Pancreas (tissue), 10 donors: ENCODE data around the gene RASL11B. TPM values are rescaled to one million over a fixed set of nuclear protein-coding genes. Genes with fewer than 3 reads are reported as not detected.

Source experiments
- ATAC-seq, 4 donors: fragments of 200-7000 bp; cut with Tn5 transposase; one replicate each; pipeline versions ENCODE4 v1.8.0 to v1.9.1; 2020; ENCODE audit warnings: mild to moderate bottlenecking in 4 of 4, moderate library complexity in 4 of 4
- DNase-seq, 6 donors: peaks; one replicate each; pipeline ENCODE4 v3.0.0-alpha.2; 2020
- FAIRE-seq: peaks from 2 replicates; lab custom pipeline; 2012; peaks lifted over from hg19 to GRCh38; lab: Jason Lieb, UNC
- H3K27ac ChIP-seq, 4 donors: fragments of 200-600 bp; sonication (generic); 1 replicate in 3 of 4; 2 replicates in 1 of 4; pipeline versions ENCODE4 v1.5.0 to v1.8.0; 2020
- H3K27me3 ChIP-seq, 4 donors: fragments of 200-600 bp; one replicate each; pipeline ENCODE4 v1.8.0; 2021
- H3K36me3 ChIP-seq, 3 donors: fragments of 200-600 bp; sonication (generic) in 1 of 3; one replicate each; pipeline versions ENCODE4 v1.5.0 to v1.8.0; 2020 to 2021
- H3K4me1 ChIP-seq, 3 donors: fragments of 200-600 bp; one replicate each; pipeline ENCODE4 v1.8.0; 2021
- H3K4me3 ChIP-seq, 4 donors: fragments of 200-600 bp; sonication (generic) in 2 of 4; one replicate each; pipeline versions ENCODE4 v1.5.0 to v1.8.0; 2020 to 2021
- H3K9me3 ChIP-seq, 4 donors: fragments of 200-600 bp; one replicate each; pipeline ENCODE4 v1.8.0; 2021
- WGBS, 2 donors: extraction: QIAGEN DNeasy Blood & Tissue Kit; methylation state at CpG; one replicate each; pipeline ENCODE4 v1.1.7; 2013; 5-methylcytosine and 5-hydroxymethylcytosine counted together
- intact Hi-C, 3 donors: fragments of 100-400 bp; cut with DNase I; formaldehyde crosslinking; loops; one replicate each; pipeline versions ENCODE4 v1.11.1 to v1.14.2; 2022
- polyA plus RNA-seq, 2 donors: library from polyadenylated mRNA; stranded (reverse); fragments of 200-250 nt; gene quantifications; one replicate each; pipeline ENCODE4 v1.2.3, GENCODE V29; 2013
- total RNA-seq, 6 donors: library from RNA; stranded (reverse); fragmentation: NEBNext Ultra II Directional in 4 of 6; extraction: Animal tissue kit (Norgen Biotek cat#: 25700) in 4 of 6; gene quantifications; one replicate each; pipeline versions ENCODE4 v1.2.1 to v1.2.4, GENCODE V29; 2021 to 2023
- TF ChIP-seq, protein P1 (sequence below), 4 donors: fragments of 200-600 bp; sonication (generic) in 3 of 4; IDR thresholded peaks; one replicate each; pipeline versions ENCODE4 v1.5.0 to v1.8.0; 2021; ENCODE audit warnings: antibody characterized with exemption in 4 of 4
- donor health status: healthy with polysubstance abuse.
- donor health status: DM: no; HTN: no; CAD: no; lungs with moderate emphysema.
- donor health status: DM: no; HTN: no; CAD: no.
- donor health status: control.
- donor health status: control.
- donor health status: Bipolar disorder and iron deficiency.
- donor health status: DM: yes; HTN: yes; CAD: no.
- donor health status: DM: no; HTN: no; CAD: no.
- donor health status: DM: no; HTN: no; CAD: no.
- donor health status: DM: yes; HTN: yes; CAD: no.

The RASL11B gene
- total and polyA plus RNA-seq, 8 donors, result 0.19 to 2.3 (median 0.66) TPM; not detected in 1

DNA sequence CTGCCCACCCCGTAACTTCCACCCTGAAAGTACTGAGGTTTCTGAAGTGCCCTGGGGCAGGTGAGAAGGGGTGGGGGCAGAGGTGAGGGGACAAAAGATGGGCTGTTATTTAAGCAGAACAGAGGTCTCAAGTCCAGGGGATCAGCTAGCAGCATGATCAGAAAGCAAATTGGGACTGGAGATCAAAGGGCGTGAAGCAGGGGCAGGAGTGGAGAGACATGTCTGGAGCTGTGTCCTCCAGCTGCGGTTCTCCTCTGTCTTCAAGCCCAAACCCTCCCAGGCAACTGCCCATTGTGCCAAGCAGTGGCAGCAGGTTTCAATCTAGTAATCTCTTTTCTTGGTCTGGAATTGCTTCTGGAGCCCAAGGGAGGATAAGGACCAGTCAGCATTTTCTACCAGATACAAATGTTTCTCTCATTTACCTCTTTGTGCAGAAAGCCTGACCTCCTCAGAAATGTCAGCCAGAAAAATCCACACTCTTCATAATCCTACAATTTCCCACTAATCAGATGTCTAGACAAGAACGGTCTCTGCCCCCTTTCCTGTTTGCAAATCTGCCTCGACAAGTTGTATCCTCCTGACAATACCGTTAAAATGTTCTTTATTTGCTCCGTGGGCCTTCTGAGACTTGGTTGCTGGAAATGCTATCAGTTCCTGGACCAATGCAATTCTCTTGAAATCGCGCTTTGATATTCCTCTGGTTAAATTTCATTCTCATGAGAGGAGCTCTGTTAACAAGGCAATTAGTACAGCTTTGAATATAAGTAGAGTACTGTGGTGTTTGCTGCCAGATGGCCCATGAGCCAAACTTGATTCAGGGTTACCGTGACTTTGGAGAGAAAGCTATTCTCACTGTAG lies 23.2 kb upstream of the RASL11B start:
- no peaks in the 10 kb centered on the region for H3K9me3 ChIP-seq
- H3K27ac ChIP-seq, result no peak overlapping the region
- no peak for DNase-seq
- H3K36me3 ChIP-seq, result no peaks in the 10 kb centered on the region
- H3K4me1 ChIP-seq, result peaks cover 0 to 7% (median 0%) of the 10 kb centered on the region in 3 donors
- 78 to 86% methylated on average over 10 of the region's 10 CpGs for WGBS, 2 donors
- no peak for FAIRE-seq
- no peaks in the 10 kb centered on the region for H3K27me3 ChIP-seq
- no peak for ATAC-seq
- TF ChIP-seq, protein P1, sequence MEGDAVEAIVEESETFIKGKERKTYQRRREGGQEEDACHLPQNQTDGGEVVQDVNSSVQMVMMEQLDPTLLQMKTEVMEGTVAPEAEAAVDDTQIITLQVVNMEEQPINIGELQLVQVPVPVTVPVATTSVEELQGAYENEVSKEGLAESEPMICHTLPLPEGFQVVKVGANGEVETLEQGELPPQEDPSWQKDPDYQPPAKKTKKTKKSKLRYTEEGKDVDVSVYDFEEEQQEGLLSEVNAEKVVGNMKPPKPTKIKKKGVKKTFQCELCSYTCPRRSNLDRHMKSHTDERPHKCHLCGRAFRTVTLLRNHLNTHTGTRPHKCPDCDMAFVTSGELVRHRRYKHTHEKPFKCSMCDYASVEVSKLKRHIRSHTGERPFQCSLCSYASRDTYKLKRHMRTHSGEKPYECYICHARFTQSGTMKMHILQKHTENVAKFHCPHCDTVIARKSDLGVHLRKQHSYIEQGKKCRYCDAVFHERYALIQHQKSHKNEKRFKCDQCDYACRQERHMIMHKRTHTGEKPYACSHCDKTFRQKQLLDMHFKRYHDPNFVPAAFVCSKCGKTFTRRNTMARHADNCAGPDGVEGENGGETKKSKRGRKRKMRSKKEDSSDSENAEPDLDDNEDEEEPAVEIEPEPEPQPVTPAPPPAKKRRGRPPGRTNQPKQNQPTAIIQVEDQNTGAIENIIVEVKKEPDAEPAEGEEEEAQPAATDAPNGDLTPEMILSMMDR (IDR thresholded peaks at IDR 0.05), result no peak
- intact Hi-C loops, result no loop called here
- no peak overlapping the region for H3K4me3 ChIP-seq

DNA sequence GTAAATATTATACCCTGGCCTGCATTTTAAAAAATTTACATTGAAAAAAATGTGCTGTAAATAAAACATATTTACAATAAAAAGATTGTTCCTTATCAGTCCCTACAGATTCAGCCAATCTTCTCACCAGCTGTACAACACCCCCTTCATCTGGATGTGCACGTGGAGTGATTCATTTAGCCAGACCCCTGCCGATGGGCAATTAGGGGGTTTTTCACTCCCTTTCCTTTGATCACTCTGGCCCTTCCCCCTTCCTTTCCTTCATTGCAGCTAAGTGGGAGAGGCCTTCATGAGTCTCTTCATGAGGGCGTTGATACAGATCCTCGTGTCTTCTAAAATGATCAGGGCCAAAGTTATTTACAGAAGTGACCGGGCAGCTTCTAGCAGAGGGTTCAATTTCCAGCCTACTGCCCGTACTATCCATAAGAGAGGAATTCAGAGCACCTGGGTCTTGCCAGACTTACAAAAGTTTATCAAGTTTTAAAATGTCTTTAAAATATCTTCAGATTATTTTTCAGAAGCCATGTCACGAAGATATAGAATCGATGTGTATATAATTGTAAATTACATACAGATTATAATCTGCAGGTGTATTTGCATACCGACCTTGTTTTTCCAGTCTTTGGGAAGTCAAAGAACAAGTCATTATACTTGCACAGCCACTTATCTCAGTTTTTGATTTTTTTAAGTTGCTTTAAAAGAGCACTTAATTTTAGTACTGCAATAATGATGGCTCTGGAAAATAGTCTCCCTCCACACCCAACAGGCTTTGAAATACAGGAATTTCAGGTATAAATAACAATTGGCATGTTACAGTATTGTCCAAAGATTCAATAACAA lies 21.4 kb upstream of the RASL11B start:
- Histone ChIP-seq H3K27me3 (no peaks in the 10 kb centered on the region), H3K4me3 (no peak overlapping the region), H3K4me1 (peaks cover 0 to 7% (median 0%) of the 10 kb centered on the region in 3 donors), H3K9me3 (no peaks in the 10 kb centered on the region), H3K27ac (no peak overlapping the region), H3K36me3 (no peaks in the 10 kb centered on the region)
- WGBS, 2 donors, result 55 to 56% methylated on average over 9 of the region's 9 CpGs
- DNase-seq (no peak), ATAC-seq (no peak), FAIRE-seq (no peak)
- intact Hi-C loops, result no loop called here
- TF ChIP-seq, protein P1 (IDR thresholded peaks at IDR 0.05), result no peak

DNA sequence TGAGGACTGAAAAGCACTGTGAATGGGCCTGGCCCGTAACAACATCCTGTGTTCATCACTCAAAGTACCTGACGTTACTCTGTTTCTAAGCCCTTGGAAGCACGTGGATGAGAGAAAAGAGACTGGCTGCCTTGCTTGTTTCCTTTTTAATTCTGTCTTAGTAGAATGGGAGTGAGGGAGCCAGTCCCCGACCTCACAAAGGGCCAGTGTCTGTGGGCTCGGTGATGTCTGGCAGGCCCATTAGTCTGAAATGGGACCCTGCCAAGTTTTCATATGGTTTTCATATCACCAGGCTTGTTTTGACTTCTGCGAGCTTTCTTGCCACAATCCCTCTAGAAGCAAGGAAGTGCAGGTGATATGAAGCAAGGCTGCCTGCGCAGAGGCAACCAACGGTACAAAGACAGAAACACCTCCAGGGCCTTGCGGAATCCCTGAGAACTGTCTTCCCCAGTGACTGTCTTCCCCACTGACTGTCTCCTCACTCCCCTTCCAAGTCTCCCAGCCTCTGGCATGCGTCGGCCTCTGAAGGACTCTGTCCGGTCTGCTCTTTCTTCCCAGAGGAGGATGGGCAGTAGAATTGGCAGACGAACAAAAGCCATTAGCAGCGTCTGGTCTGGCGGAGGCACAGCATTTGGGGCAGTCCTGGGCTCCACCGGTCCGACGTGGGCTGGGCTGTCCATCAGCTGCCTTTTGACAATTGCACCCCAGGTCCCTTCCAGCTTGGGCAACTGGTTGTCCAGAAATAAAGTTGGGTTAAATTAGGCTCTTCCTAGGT lies 20.2 kb upstream of the RASL11B start:
- H3K27me3 ChIP-seq, result no peaks in the 10 kb centered on the region
- intact Hi-C loops, result no loop called here
- peaks cover 0 to 7% (median 0%) of the 10 kb centered on the region in 3 donors for H3K4me1 ChIP-seq
- FAIRE-seq, result no peak
- peak in 2 of 4 donors; percentile 18 to 45 for ATAC-seq
- TF ChIP-seq, protein P1 (IDR thresholded peaks at IDR 0.05), result no peak
- WGBS, 2 donors, result 53 to 59% methylated on average over 18 of the region's 18 CpGs
- DNase-seq, result no peak
- H3K36me3 ChIP-seq, result no peaks in the 10 kb centered on the region
- no peaks in the 10 kb centered on the region for H3K9me3 ChIP-seq
- H3K4me3 ChIP-seq, result no peak overlapping the region
- H3K27ac ChIP-seq, result peak overlapping the region in 1 of 4 donors; percentile 20

DNA sequence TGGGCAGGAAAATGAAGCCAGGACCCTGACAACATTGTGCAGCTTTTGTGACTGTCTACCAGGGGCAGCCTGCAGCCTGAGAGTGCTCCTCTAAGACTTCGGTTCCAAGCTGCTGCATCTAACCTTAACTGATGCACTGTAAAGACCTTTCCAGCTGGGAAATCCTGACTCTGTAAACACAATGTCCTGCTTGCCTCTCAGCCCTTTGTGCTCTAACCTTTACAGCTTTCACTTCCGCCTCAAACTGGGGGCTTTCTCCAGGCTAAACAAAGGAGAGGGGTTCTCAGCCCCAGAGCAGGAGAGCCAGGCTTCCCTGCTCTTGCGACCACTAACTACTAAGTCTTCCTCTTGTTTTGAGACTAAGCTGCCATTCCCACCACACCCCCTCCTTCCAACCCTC lies 19.3 kb upstream of the RASL11B start:
- intact Hi-C loops, result no loop called here
- FAIRE-seq, result no peak
- WGBS, 2 donors, result 87 to 92% methylated on average over 3 of the region's 3 CpGs
- Histone ChIP-seq H3K27me3 (no peaks in the 10 kb centered on the region), H3K36me3 (no peaks in the 10 kb centered on the region), H3K9me3 (no peaks in the 10 kb centered on the region), H3K27ac (no peak overlapping the region), H3K4me3 (no peak overlapping the region), H3K4me1 (peaks cover 0 to 10% (median 0%) of the 10 kb centered on the region in 3 donors)
- TF ChIP-seq, protein P1 (IDR thresholded peaks at IDR 0.05), result no peak
- DNase-seq, result no peak
- no peak for ATAC-seq
